Measurements from ENCODE around the gene KCNJ6. TPM values are rescaled to one million over a fixed set of nuclear protein-coding genes. Genes with fewer than 3 reads are reported as not detected.

KCNJ6 gene
- total and polyA plus RNA-seq, 8 donors, result 0.28 to 1.9 (median 0.55) TPM

DNA sequence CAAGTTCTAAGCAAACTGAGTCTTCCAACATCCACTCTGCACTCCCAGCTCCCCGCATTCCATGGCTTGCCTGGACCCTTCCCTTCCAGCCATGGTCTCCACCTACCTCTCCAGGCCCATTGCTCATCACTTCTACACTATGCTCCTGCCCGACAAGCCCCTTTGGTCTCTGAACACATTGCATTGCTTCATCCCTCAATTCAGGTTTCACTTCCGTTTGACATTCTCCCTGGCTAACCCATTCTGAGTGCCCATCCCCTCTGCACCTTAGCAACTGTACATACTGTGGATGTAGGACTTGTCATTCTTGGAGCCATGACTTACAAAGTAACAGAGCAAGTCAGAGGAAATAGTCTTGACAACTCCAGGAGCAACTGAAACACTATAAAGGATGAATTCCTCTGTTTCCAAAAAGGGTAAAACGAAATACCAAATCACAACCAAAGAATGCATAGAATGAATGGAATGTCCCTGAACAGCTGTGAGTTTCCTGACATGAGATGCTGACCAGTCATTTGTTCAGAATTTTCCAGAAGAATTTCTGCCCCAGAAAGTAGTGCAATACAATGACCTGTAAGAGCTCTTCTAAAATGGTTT, 66.7 kb downstream of the KCNJ6 start:
- WGBS, 2 donors, result 74 to 80% methylated on average over 4 of the region's 4 CpGs
- Histone ChIP-seq H3K9me3 (no peaks in the 10 kb centered on the region), H3K4me3 (no peak overlapping the region), H3K36me3 (no peaks in the 10 kb centered on the region), H3K4me1 (peaks cover 0 to 20% (median 0%) of the 10 kb centered on the region in 3 donors), H3K27ac (no peak overlapping the region), H3K27me3 (no peaks in the 10 kb centered on the region)
- ATAC-seq, result no peak
- intact Hi-C loops (cut with DNase I), result no loop called here
- no peak for DNase-seq
- FAIRE-seq, result no peak
- TF ChIP-seq, protein P1, sequence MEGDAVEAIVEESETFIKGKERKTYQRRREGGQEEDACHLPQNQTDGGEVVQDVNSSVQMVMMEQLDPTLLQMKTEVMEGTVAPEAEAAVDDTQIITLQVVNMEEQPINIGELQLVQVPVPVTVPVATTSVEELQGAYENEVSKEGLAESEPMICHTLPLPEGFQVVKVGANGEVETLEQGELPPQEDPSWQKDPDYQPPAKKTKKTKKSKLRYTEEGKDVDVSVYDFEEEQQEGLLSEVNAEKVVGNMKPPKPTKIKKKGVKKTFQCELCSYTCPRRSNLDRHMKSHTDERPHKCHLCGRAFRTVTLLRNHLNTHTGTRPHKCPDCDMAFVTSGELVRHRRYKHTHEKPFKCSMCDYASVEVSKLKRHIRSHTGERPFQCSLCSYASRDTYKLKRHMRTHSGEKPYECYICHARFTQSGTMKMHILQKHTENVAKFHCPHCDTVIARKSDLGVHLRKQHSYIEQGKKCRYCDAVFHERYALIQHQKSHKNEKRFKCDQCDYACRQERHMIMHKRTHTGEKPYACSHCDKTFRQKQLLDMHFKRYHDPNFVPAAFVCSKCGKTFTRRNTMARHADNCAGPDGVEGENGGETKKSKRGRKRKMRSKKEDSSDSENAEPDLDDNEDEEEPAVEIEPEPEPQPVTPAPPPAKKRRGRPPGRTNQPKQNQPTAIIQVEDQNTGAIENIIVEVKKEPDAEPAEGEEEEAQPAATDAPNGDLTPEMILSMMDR (IDR thresholded peaks at IDR 0.05), result no peak

DNA sequence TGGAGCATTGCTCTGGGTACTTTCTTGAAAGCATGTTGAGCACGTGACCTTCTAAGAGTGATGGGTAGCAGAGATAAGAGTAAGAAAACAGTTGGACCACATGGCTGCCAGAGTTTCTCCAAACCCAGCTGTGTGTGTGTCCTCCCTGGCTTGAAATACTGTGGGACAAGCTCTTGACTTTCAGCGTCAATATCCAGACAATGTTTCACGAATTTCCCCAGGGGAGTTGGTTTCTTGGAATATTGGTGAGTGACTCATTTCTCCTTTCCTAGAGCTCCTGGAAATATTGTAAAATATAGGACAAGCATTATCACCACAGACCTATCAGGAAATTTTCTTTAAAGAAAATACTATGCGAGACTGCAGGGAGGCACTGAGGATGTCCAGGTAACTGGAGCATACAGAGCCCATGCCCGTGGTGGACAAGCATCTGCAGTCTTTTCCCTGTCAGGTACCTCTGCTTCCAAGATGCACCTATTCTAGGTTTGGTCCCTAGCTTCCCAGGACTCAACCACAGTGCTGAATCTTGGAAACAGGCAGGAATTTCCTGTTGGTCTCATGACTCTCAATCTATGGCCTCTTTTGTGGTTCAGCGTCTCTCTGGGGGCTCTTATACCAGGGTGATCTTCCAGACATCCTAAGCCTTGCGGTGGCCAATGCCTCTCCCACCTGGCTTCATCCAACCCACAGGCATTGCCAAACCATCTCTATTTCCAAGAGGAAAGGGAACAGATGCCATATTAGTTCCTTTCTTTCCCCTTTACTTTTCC, 67.4 kb downstream of the KCNJ6 start:
- ATAC-seq, result no peak
- TF ChIP-seq, protein P1 (IDR thresholded peaks at IDR 0.05), result no peak
- WGBS, 2 donors, result 72 to 77% methylated on average over 7 of the region's 7 CpGs

DNA sequence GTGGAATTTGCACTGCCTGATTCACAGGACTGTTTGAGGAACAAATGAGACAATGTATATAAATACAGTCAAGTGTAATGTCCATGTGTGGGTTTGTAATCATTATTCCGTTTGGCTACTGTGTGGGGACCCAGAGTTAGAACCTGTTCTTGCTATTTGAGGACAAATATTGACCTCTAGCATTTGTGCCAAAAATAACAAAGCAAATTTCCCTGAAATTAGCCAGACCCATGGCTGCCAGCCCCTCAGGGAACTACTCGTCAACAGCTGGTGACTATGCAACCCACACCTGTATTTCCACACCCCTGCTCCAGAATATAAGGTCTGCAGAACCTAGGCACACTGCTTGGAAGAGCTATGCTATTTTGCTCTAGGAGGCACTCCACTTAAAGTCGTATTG, 70.7 kb downstream of the KCNJ6 start:
- FAIRE-seq (no peak), DNase-seq (peak in 4 of 6 donors; percentile 46 to 74 (median 68)), ATAC-seq (peak; percentile 88 to 94 (median 90))
- peaks cover 0 to 23% (median 0%) of the 10 kb centered on the region in 3 donors for H3K4me1 ChIP-seq
- no peaks in the 10 kb centered on the region for H3K9me3 ChIP-seq
- intact Hi-C loops (cut with DNase I), result no loop called here
- whole genome bisulfite sequencing, 2 donors, result 7 to 9% methylated on average over 3 of the region's 3 CpGs
- TF ChIP-seq, protein P1 (IDR thresholded peaks at IDR 0.05), result no peak
- H3K4me3 ChIP-seq, result no peak overlapping the region
- no peaks in the 10 kb centered on the region for H3K36me3 ChIP-seq
- H3K27ac ChIP-seq, result peak overlapping the region in 2 of 4 donors; percentile 50 to 81
- H3K27me3 ChIP-seq, result no peaks in the 10 kb centered on the region

More for the DNA sequence above, 67.4 kb downstream of the KCNJ6 start:
- Histone ChIP-seq H3K27ac (no peak overlapping the region), H3K9me3 (no peaks in the 10 kb centered on the region), H3K4me3 (no peak overlapping the region), H3K27me3 (no peaks in the 10 kb centered on the region), H3K36me3 (no peaks in the 10 kb centered on the region), H3K4me1 (peaks cover 0 to 23% (median 0%) of the 10 kb centered on the region in 3 donors)
- no peak for DNase-seq
- intact Hi-C loops (cut with DNase I), result no loop called here
- no peak for FAIRE-seq

DNA sequence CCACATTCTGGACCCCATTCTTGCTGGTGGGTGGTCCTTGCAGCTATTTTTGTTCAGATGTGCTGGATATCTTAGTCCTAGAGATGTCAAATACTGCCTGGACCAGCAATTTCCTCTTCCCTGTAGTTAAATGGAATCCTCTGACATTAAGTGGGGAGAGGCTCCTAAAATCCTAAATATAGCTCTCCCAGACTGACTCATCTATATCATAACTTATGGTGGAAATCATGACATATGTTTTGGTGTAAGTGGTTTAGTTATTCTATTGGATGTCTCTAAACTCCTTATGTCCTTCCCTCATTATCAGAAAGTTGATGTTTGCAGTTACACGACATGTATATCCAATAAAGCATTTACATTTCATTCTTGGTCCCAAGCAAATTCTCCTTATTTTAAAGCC, 73.1 kb downstream of the KCNJ6 start:
- TF ChIP-seq, protein P1 (IDR thresholded peaks at IDR 0.05), result no peak
- Histone ChIP-seq H3K27me3 (peaks cover 0 to 4% (median 0%) of the 10 kb centered on the region in 4 donors), H3K36me3 (no peaks in the 10 kb centered on the region), H3K4me3 (no peak overlapping the region), H3K4me1 (peaks cover 0 to 23% (median 0%) of the 10 kb centered on the region in 3 donors), H3K27ac (no peak overlapping the region), H3K9me3 (no peaks in the 10 kb centered on the region)
- DNase-seq (no peak), ATAC-seq (no peak), FAIRE-seq (no peak)
- WGBS, 2 donors, result 82 to 85% methylated on average over 1 of the region's 1 CpG
- intact Hi-C loops (cut with DNase I), result no loop called here

Data from pancreas (tissue), 10 donors.